Adipocyte (in vitro differentiated cells): ENCODE measurements around the gene NFKB1.
"Not testable (repeated sequence)": the region's sequence is repeated elsewhere in the genome, so short reads cannot be mapped to it uniquely, and the experiment has no call there.

Source experiments
- DNase-seq: peaks from one replicate; pipeline ENCODE4 v3.0.0-alpha.2; 2015; ENCODE audit warnings: low read depth
- H3K27me3 ChIP-seq: replicated peaks from 2 replicates; pipeline ENCODE4 v1.7.0; 2013; ENCODE audit warnings: mild to moderate bottlenecking, low read length, moderate library complexity; ENCODE audit not compliant: control insufficient read depth, insufficient read depth
- H3K36me3 ChIP-seq: 2 replicates; pipeline ENCODE4 v1.7.0; 2013; ENCODE audit warnings: low read length, mild to moderate bottlenecking, moderate library complexity; ENCODE audit not compliant: control insufficient read depth, insufficient read depth, severe bottlenecking
- H3K4me1 ChIP-seq: 2 replicates; pipeline ENCODE4 v1.7.0; 2013; ENCODE audit warnings: mild to moderate bottlenecking, low read length, moderate library complexity; ENCODE audit not compliant: control insufficient read depth, insufficient read depth
- H3K4me3 ChIP-seq: 2 replicates; pipeline ENCODE4 v1.7.0; 2013; ENCODE audit warnings: mild to moderate bottlenecking, low read length, moderate library complexity
- H3K9ac ChIP-seq: 2 replicates; pipeline ENCODE4 v1.7.0; 2013; ENCODE audit warnings: mild to moderate bottlenecking, low read length, moderate library complexity
- H3K9me3 ChIP-seq: 2 replicates; pipeline ENCODE4 v1.7.0; 2013; ENCODE audit warnings: mild to moderate bottlenecking, low read length, moderate library complexity; ENCODE audit not compliant: control insufficient read depth

Gene NFKB1

GRCh38 chr4:102570211-102570610 is 69.1 kb downstream of the NFKB1 start:
- peaks cover 18% of the 10 kb centered on the region for H3K4me1 ChIP-seq
- not testable (repeated sequence) for H3K27me3 ChIP-seq, H3K36me3 ChIP-seq

GRCh38 chr4:102572452-102572851 is 71.3 kb downstream of the NFKB1 start:
- H3K9me3 ChIP-seq: no peaks in the 10 kb centered on the region
- H3K4me3 ChIP-seq: no peak overlapping the region
- H3K9ac ChIP-seq: no peak overlapping the region
- H3K4me1 ChIP-seq: peaks cover 18% of the 10 kb centered on the region
- DNase-seq: no peak
- H3K36me3 ChIP-seq: peaks cover 10% of the 10 kb centered on the region
- H3K27me3 ChIP-seq: no peaks in the 10 kb centered on the region

More at GRCh38 chr4:102570211-102570610, 69.1 kb downstream of the NFKB1 start:
- H3K9ac ChIP-seq, H3K9me3 ChIP-seq, H3K4me3 ChIP-seq, DNase-seq: not testable (repeated sequence)

GRCh38 chr4:102574317-102574716 is 73.2 kb downstream of the NFKB1 start:
- Histone ChIP-seq H3K9me3 (no peaks in the 10 kb centered on the region), H3K9ac (no peak overlapping the region), H3K4me1 (peaks cover 10% of the 10 kb centered on the region), H3K27me3 (no peaks in the 10 kb centered on the region), H3K4me3 (no peak overlapping the region), H3K36me3 (peaks cover 28% of the 10 kb centered on the region)
- no peak for DNase-seq

GRCh38 chr4:102575369-102576129 is 74.4 kb downstream of the NFKB1 start:
- H3K27me3 ChIP-seq: no peaks in the 10 kb centered on the region
- H3K36me3 ChIP-seq: peaks cover 33% of the 10 kb centered on the region
- H3K9me3 ChIP-seq: no peaks in the 10 kb centered on the region
- H3K4me1 ChIP-seq: peaks cover 6% of the 10 kb centered on the region
- no peak for DNase-seq
- H3K4me3 ChIP-seq: no peak overlapping the region
- H3K9ac ChIP-seq: no peak overlapping the region

GRCh38 chr4:102578270-102578669 is 77.1 kb downstream of the NFKB1 start:
- peaks cover 6% of the 10 kb centered on the region for H3K4me1 ChIP-seq
- H3K27me3 ChIP-seq: no peaks in the 10 kb centered on the region
- DNase-seq: no peak
- H3K9ac ChIP-seq: no peak overlapping the region
- H3K36me3 ChIP-seq: peaks cover 59% of the 10 kb centered on the region
- H3K4me3 ChIP-seq: no peak overlapping the region
- H3K9me3 ChIP-seq: no peaks in the 10 kb centered on the region

- DNase-seq: no peak
- Histone ChIP-seq H3K27me3 (no peaks in the 10 kb centered on the region), H3K36me3 (peaks cover 65% of the 10 kb centered on the region), H3K9me3 (no peaks in the 10 kb centered on the region), H3K4me3 (no peak overlapping the region), H3K4me1 (peaks cover 6% of the 10 kb centered on the region), H3K9ac (no peak overlapping the region)
Observed at GRCh38 chr4:102578819-102579218, 77.7 kb downstream of the NFKB1 start.

- Histone ChIP-seq H3K36me3 (peaks cover 76% of the 10 kb centered on the region), H3K27me3 (no peaks in the 10 kb centered on the region), H3K4me3 (no peak overlapping the region)
Observed at GRCh38 chr4:102579794-102580462, 78.8 kb downstream of the NFKB1 start.

GRCh38 chr4:102580463-102580842 is 79.3 kb downstream of the NFKB1 start:
- Histone ChIP-seq H3K9ac (no peak overlapping the region), H3K4me3 (no peak overlapping the region), H3K36me3 (peaks cover 81% of the 10 kb centered on the region), H3K4me1 (no peaks in the 10 kb centered on the region), H3K27me3 (no peaks in the 10 kb centered on the region), H3K9me3 (no peaks in the 10 kb centered on the region)
- DNase-seq: no peak

More at GRCh38 chr4:102579794-102580462, 78.8 kb downstream of the NFKB1 start:
- Histone ChIP-seq H3K4me1 (no peaks in the 10 kb centered on the region), H3K9me3 (no peaks in the 10 kb centered on the region), H3K9ac (no peak overlapping the region)
- no peak for DNase-seq

GRCh38 chr4:102584091-102584490 is 82.9 kb downstream of the NFKB1 start:
- Histone ChIP-seq H3K9ac (no peak overlapping the region), H3K36me3 (peaks cover 85% of the 10 kb centered on the region), H3K4me1 (no peaks in the 10 kb centered on the region), H3K4me3 (no peak overlapping the region), H3K27me3 (no peaks in the 10 kb centered on the region), H3K9me3 (no peaks in the 10 kb centered on the region)
- DNase-seq: peak; percentile 41

GRCh38 chr4:102585329-102585728 is 84.2 kb downstream of the NFKB1 start:
- Histone ChIP-seq H3K27me3 (no peaks in the 10 kb centered on the region), H3K9me3 (no peaks in the 10 kb centered on the region), H3K4me3 (no peak overlapping the region), H3K4me1 (no peaks in the 10 kb centered on the region), H3K9ac (no peak overlapping the region), H3K36me3 (peaks cover 88% of the 10 kb centered on the region)
- peak; percentile 42 for DNase-seq

GRCh38 chr4:102586002-102586643 is 85.0 kb downstream of the NFKB1 start:
- H3K27me3 ChIP-seq: no peaks in the 10 kb centered on the region
- no peak overlapping the region for H3K9ac ChIP-seq
- H3K4me1 ChIP-seq: no peaks in the 10 kb centered on the region
- H3K4me3 ChIP-seq: no peak overlapping the region
- peaks cover 88% of the 10 kb centered on the region for H3K36me3 ChIP-seq
- H3K9me3 ChIP-seq: no peaks in the 10 kb centered on the region
- DNase-seq: no peak
